Ramos (cell line): ENCODE data around the gene ACKR2.

Source experiments
- in situ Hi-C: fragments of 300-500 bp; cut with MboI; formaldehyde crosslinking; loops from one replicate; pipeline ENCODE4 v1.14.3; 2022; ENCODE audit warnings: low sequenced_read_pairs; ENCODE audit not compliant: unreplicated experiment

The ACKR2 gene

DNA sequence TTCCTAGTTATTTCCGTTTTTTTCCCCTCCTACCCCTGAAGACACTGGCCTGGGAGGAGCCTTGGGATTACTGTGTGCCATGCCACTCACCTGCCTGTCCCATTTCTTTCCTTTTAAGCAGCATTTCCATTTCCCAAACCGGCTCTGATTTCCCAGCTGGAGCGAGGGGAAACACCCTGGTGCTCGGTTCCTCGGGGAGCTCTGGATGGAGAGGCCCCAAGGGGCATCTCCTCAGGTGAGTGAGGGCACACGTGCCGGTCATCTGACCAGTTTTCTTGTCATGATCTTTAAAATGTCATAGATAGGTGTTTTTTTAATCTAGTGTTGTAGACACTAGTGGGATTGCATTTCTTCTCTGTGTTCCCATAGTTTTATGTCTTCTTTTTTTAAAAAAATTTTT, 99.4 kb downstream of the ACKR2 start:
- in situ Hi-C loops: no loop called here

DNA sequence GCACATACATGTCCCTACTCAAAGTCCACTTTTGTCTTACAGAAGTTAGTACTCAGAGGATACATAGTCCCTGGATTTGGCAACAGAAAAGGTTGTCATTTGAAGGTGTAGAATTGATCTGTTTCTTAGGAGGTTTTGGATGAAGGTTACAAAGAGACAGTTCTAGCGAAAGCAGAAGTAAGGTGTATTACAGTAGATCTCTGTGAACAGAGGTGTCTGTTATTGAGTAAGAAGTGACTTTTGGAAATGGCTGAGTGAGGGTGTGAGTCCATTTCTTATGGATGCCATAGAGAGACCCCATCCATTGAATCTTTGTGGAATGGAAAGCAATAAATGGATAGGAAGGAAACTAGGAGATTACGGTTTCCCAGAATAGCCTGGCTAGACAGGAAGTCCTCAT, 102.3 kb downstream of the ACKR2 start:
- in situ Hi-C loops: no loop called here

GRCh38 chr3:42914771-42915515, 105.7 kb downstream of the ACKR2 start:
- in situ Hi-C loops: no loop called here
